NCI-H1436 treated with DMSO at 0.1 percent for 48 hours (cell line): ENCODE results near the gene OR2H1.
"Not testable (repeated sequence)": the region's sequence is repeated elsewhere in the genome, so short reads cannot be mapped to it uniquely, and the experiment has no call there.

Experiments used
- DNase-seq: peaks from one replicate; lab custom pipeline; 2025; lab: John Stamatoyannopoulos, UW

The OR2H1 gene

GRCh38 chr6:29456971-29457370 is at the start of gene OR2H1, which contains the start of gene OR11A1:
TSS of gene OR2H1 (plus strand) at chr6:29457155. CDS start at chr6:29461770, 4,615 bp downstream.
TSS of gene OR11A1 (minus strand) at chr6:29457071. CDS start at chr6:29427641, 29,430 bp downstream.
- DNase-seq, result no peak

GRCh38 chr6:29414588-29414987 is 42.4 kb upstream of the OR2H1 start, which contains the start of gene OR12D1:
TSS of gene OR12D1 (plus strand) at chr6:29414928.
- DNase-seq, result no peak

- DNase-seq, result no peak
Measured at GRCh38 chr6:29419516-29419915, 37.4 kb upstream of the OR2H1 start.

- DNase-seq, result no peak
Measured at GRCh38 chr6:29424168-29424567, 32.8 kb upstream of the OR2H1 start.

GRCh38 chr6:29424575-29424974 is 32.4 kb upstream of the OR2H1 start:
- no peak for DNase-seq

- DNase-seq, result no peak
Measured at GRCh38 chr6:29425075-29425474, 31.9 kb upstream of the OR2H1 start.

GRCh38 chr6:29426654-29427053 is 30.3 kb upstream of the OR2H1 start:
- no peak for DNase-seq

DNA sequence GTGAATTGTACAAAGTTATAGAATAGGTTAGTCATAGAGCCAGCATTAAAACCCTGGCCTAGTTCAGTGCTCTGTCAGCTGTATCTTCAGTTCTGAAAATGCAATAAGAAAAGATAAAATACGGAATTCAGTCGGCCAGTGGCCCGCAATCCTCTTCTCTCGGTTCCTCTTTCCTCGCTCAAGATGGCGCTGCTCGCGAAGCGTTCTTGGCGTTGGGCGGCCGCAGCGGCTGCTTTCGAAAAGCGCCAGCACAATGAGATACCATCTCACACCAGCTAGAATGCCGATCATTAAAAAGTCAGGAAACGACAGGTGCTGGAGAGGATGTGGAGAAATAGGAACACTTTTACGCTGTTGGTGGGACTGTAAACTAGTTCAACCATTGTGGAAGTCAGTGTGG is 20.2 kb upstream of the OR2H1 start:
- DNase-seq, result not testable (repeated sequence)

DNA sequence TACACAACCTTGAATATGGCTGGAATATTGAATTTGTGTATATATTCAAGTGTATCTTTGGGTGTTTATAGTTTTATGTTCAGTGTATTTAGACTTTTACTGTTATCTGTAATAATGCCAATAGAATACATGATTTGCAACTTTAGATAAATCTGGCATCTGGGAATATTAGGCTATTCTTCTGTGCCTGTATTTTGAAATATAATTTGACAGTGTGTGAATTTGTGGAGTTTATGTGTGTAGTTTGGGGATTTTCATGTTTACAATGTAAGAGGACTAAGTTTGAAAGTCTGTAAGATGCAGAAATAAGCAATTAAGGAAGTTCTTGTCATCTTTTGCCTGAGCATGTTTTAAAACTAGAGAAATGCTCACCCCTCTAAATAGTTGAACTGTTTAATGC is 17.9 kb upstream of the OR2H1 start, which contains the start of gene OR10C1:
TSS of gene OR10C1 (plus strand) at position 301 of the 400 bp plus-strand sequence. CDS start 710 bp downstream, outside the sequence.
- DNase-seq, result no peak

- DNase-seq, result no peak
Measured at GRCh38 chr6:29442719-29443118, 14.2 kb upstream of the OR2H1 start.

GRCh38 chr6:29444031-29444430 is 12.9 kb upstream of the OR2H1 start:
- not testable (repeated sequence) for DNase-seq

- DNase-seq, result no peak
Measured at GRCh38 chr6:29447670-29448069, 9.3 kb upstream of the OR2H1 start.

- no peak for DNase-seq
Measured at GRCh38 chr6:29451471-29452193, 5.3 kb upstream of the OR2H1 start.

DNA sequence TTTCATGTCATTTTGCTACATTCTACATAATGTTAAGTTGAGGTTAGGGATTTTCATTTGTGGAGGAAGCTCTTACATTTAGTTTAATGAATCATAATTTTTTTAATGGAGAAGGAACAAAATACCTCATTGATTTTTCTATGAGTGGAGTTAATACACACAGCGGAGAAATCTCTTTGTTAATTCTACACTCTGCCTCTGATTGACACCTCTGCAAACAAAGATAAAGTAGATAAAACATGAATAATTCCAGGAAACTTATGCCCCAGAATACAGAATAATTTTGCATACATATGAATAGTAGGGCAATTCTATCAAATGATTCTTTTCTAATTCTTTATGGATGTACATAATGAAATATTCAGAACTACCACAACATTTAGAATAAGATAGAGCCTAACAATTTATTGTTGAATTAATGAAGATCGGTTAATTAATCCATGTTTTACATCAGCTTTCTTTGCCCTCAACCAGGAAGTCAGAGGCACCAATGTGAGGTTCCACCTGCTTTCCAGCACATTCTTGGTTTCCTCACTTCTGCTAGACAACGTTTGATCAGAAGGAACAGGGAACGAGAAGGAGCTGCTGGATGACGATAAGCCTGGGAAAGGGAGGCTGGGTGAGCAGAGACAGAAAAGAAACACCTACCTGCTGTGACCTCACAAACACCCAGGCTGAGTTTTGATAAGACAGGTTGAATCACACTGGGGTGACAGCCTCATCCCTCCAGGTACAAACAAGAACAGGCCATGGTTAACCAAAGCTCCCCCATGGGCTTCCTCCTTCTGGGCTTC is 4.3 kb downstream of the OR2H1 start:
- DNase-seq, result no peak

DNA sequence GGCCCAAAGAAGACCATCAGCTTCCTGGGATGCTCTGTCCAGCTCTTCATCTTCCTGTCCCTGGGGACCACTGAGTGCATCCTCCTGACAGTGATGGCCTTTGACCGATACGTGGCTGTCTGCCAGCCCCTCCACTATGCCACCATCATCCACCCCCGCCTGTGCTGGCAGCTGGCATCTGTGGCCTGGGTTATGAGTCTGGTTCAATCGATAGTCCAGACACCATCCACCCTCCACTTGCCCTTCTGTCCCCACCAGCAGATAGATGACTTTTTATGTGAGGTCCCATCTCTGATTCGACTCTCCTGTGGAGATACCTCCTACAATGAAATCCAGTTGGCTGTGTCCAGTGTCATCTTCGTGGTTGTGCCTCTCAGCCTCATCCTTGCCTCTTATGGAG is 5.1 kb downstream of the OR2H1 start:
- no peak for DNase-seq

GRCh38 chr6:29465279-29465678 is 8.3 kb downstream of the OR2H1 start:
- no peak for DNase-seq

GRCh38 chr6:29465801-29466200 is 8.8 kb downstream of the OR2H1 start:
- DNase-seq, result no peak

DNA sequence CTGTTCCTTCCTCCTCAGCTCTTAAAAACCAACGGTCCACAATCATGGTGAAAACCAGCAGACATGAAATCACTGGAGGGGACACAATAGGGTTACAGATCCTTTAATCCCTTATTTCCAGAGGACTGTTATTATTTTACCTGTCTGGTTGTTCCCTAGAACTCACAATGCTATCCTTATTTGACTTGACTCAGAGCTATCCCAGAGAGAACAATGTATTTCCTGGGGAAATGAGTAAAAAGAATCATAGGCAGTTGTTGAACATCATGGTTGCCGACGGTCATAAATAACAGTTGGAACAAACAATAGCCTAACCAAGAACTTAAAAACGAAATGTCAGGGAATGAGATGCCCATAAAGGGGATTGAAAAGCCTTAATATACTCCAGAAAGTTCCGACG is 9.3 kb downstream of the OR2H1 start:
- DNase-seq, result no peak

DNA sequence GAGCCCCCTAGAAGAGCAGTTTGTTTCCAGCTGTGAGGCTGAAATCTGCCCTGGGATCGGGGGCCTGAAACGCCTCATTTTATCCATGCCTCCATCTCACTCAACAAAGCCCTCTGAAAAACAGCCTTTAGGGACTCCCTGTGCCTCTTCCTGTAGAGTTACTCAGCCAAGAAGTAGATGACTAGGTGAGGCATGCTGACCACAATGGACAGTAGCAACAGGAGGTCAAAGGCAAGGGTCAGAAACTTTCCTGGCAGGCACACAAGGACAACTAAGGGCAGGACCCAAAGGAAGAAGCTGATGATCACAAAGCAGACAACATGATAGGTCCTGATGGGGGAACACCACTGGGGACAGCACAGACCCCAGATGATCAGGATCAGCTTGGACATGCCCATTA is 18.0 kb downstream of the OR2H1 start:
- no peak for DNase-seq

GRCh38 chr6:29477923-29478450 is 21.0 kb downstream of the OR2H1 start:
- no peak for DNase-seq

- DNase-seq, result no peak
Measured at GRCh38 chr6:29478740-29479139, 21.8 kb downstream of the OR2H1 start.

DNA sequence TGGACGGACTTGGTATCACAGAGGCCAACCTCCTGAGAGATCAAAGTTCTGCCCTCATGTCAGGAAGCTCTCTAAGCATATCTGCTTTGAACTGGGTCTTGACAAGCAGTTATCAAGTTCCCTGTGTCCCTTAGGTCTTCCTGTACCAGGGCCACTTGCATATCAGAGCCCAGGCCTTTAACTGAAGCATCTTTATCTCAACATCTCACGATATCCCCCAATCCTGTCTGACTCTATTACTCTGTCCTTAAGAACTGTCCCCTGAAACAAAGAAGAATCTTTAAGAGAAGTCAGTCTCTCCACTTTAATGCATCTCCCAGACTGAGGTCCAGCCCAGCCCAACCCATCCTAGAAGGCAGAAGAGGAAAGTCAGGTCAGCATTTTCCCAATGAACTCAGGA is 22.6 kb downstream of the OR2H1 start:
- DNase-seq, result no peak

GRCh38 chr6:29483186-29483585 is 26.2 kb downstream of the OR2H1 start:
- no peak for DNase-seq
